PC-3 (cell line): ENCODE measurements around the gene LRP1B. TPM values are rescaled to one million over a fixed set of nuclear protein-coding genes. Genes with fewer than 3 reads are reported as not detected.

Experiments used
- ATAC-seq: fragments of 200-7000 bp; cut with Tn5 transposase; 2 replicates; pipeline ENCODE4 v1.9.1; 2020; ENCODE audit warnings: mild to moderate bottlenecking, moderate library complexity
- BruUV-seq: library from RNA; stranded (reverse); fragments of 400-500 nt; replicated peaks from 2 replicates; lab custom pipeline; 2021; lab: Mats Ljungman, UMichigan
- CTCF ChIA-PET: fragments of 300-600 bp; sonication (Branson Sonifier 250); formaldehyde crosslinking; loops from one replicate; lab custom pipeline; 2022; ENCODE audit warnings: antibody characterized with exemption; lab: Charles Lee
- POLR2A ChIA-PET: fragments of 300-600 bp; sonication (Branson Sonifier 250); formaldehyde crosslinking; loops from one replicate; lab custom pipeline; 2022; ENCODE audit warnings: antibody characterized with exemption; ENCODE audit not compliant: unreplicated experiment; lab: Charles Lee
- DNase-seq: peaks from one replicate; pipeline ENCODE4 v3.0.0-alpha.2; 2015
- H2AFZ ChIP-seq: fragments of 300-600 bp; sonication (generic); 2 replicates; pipeline ENCODE4 v1.6.0; 2016; ENCODE audit warnings: antibody characterized with exemption, low read length
- H3F3A ChIP-seq: fragments of 300-600 bp; sonication (generic); one replicate; pipeline ENCODE4 v1.6.0; 2017; ENCODE audit warnings: antibody characterized with exemption, low read length, control low read depth, mild to moderate bottlenecking; ENCODE audit not compliant: unreplicated experiment
- H3K27ac ChIP-seq: fragments of 300-600 bp; sonication (generic); 2 replicates; pipeline ENCODE4 v1.5.1; 2016; ENCODE audit warnings: mild to moderate bottlenecking, low read length
- H3K27me3 ChIP-seq: fragments of 300-600 bp; sonication (generic); 2 replicates; pipeline ENCODE4 v1.6.1; 2016; ENCODE audit warnings: low read length, mixed read lengths
- H3K36me3 ChIP-seq: fragments of 300-600 bp; sonication (generic); 2 replicates; pipeline ENCODE4 v1.6.1; 2016; ENCODE audit warnings: low read depth, mixed run types, low read length, mixed read lengths
- H3K4me1 ChIP-seq: fragments of 300-600 bp; sonication (generic); 2 replicates; pipeline ENCODE4 v1.5.1; 2016; ENCODE audit warnings: low read length; ENCODE audit not compliant: insufficient read depth
- H3K4me2 ChIP-seq: fragments of 300-600 bp; sonication (generic); 2 replicates; pipeline ENCODE4 v1.6.0; 2016; ENCODE audit warnings: low read length
- H3K4me3 ChIP-seq: fragments of 300-600 bp; sonication (generic); 2 replicates; pipeline ENCODE4 v1.5.1; 2016; ENCODE audit warnings: mild to moderate bottlenecking, low read length, mixed read lengths
- H3K79me2 ChIP-seq: fragments of 300-600 bp; sonication (generic); 2 replicates; pipeline ENCODE4 v1.6.1; 2017; ENCODE audit warnings: low read length, mixed read lengths
- H3K9ac ChIP-seq: fragments of 300-600 bp; sonication (generic); 2 replicates; pipeline ENCODE4 v1.6.0; 2016; ENCODE audit warnings: mild to moderate bottlenecking, low read length
- H3K9me2 ChIP-seq: fragments of 300-600 bp; sonication (generic); replicated peaks from 2 replicates; pipeline ENCODE4 v1.6.1; 2016; ENCODE audit warnings: mixed run types, low read length, mixed read lengths
- H3K9me3 ChIP-seq: fragments of 300-600 bp; sonication (generic); 2 replicates; pipeline ENCODE4 v1.6.1; 2016; ENCODE audit warnings: low read length, mixed read lengths
- H4K20me1 ChIP-seq: fragments of 300-600 bp; sonication (generic); 2 replicates; pipeline ENCODE4 v1.6.1; 2016; ENCODE audit warnings: low read length, mixed read lengths
- CTCF ChIP-seq: fragments of 300-600 bp; sonication (generic); conservative IDR thresholded peaks from 2 replicates; pipeline ENCODE4 v1.5.1; 2017; ENCODE audit warnings: antibody characterized with exemption, low read depth, mild to moderate bottlenecking, low read length
- EZH2 ChIP-seq: fragments of 300-600 bp; sonication (generic); IDR thresholded peaks from one replicate; pipeline ENCODE4 v1.6.1; 2017; ENCODE audit warnings: antibody characterized with exemption, mild to moderate bottlenecking, low read length; ENCODE audit not compliant: unreplicated experiment
- EZH2phosphoT487 ChIP-seq: fragments of 300-600 bp; sonication (generic); IDR thresholded peaks from 2 replicates; pipeline ENCODE4 v1.6.1; 2018; ENCODE audit warnings: mild to moderate bottlenecking, antibody characterized with exemption, low read length, borderline replicate concordance
- intact Hi-C: fragments of 100-400 bp; cut with micrococcal nuclease; formaldehyde crosslinking; loops from 2 replicates; pipeline ENCODE4 v1.9.0; 2023
- total RNA-seq: library from RNA; depleted of rRNA; stranded (reverse); fragments of >200 nt; gene quantifications from 2 replicates; pipeline ENCODE4 v1.2.3, GENCODE V29; 2014

Gene LRP1B
- total RNA-seq, 1 experiment from 2014 or later, result 0.04 TPM

GRCh38 chr2:140473851-140474250, 1657.0 kb downstream of the LRP1B start:
- Histone ChIP-seq H3K27ac (no peak overlapping the region), H3K79me2 (no peaks in the 10 kb centered on the region), H2AFZ (no peak overlapping the region), H3K9me3 (no peaks in the 10 kb centered on the region), H3K27me3 (no peaks in the 10 kb centered on the region), H3K4me2 (no peak overlapping the region), H3F3A (no peaks in the 10 kb centered on the region), H3K4me3 (no peak overlapping the region), H3K4me1 (no peaks in the 10 kb centered on the region), H3K9ac (no peak overlapping the region), H3K9me2 (no peaks in the 10 kb centered on the region), H4K20me1 (no peaks in the 10 kb centered on the region), H3K36me3 (no peaks in the 10 kb centered on the region)
- ChIA-PET CTCF (no interaction called here), POLR2A (no interaction called here)
- ATAC-seq (0 out of 2 replicates have a peak, but pooled peaks have one; percentile 29), DNase-seq (no peak)
- intact Hi-C loops, result no loop called here
- TF ChIP-seq EZH2 (no peak), EZH2phosphoT487 (no peak), CTCF (no peak)
- BruUV-seq, result no TSS peak

DNA sequence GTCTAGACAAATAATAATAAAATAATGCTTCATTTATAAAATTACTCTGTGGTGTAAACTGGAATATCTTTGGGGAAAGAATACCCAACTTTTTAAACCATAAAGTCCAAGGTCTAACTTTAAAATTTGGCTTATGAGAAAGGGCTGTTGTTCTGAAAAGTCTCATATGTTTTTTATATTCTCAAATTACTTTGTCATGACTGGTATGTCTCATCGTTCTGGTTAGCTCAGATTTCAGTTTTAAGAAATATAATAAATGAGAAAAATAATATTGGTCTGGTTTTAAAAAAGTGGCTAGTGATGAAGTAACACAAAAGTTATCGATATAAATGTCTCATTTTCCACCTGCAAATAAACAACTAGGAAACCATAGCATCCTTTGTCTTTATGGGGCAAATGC, 1658.1 kb downstream of the LRP1B start:
- DNase-seq (no peak), ATAC-seq (peak; percentile 48; the same call in 1 of the 2 replicates)
- Histone ChIP-seq H3K27ac (no peak overlapping the region), H3K9me3 (no peaks in the 10 kb centered on the region), H3K4me2 (no peak overlapping the region), H3K4me3 (no peak overlapping the region), H3F3A (no peaks in the 10 kb centered on the region), H2AFZ (no peak overlapping the region), H3K9me2 (no peaks in the 10 kb centered on the region), H3K27me3 (no peaks in the 10 kb centered on the region), H3K4me1 (no peaks in the 10 kb centered on the region), H3K36me3 (no peaks in the 10 kb centered on the region), H3K9ac (no peak overlapping the region), H3K79me2 (no peaks in the 10 kb centered on the region), H4K20me1 (no peaks in the 10 kb centered on the region)
- CTCF ChIA-PET, result no interaction called here
- TF ChIP-seq CTCF, result no peak
- TF ChIP-seq EZH2phosphoT487, result no peak
- TF ChIP-seq EZH2, result no peak
- POLR2A ChIA-PET, result interaction anchor here (0.6 kb wide), 1 partner anchor 1163 kb away, joined by 3 read pairs; no protein-coding TSS in a partner anchor
- intact Hi-C loops, result no loop called here
- BruUV-seq, result no TSS peak

DNA sequence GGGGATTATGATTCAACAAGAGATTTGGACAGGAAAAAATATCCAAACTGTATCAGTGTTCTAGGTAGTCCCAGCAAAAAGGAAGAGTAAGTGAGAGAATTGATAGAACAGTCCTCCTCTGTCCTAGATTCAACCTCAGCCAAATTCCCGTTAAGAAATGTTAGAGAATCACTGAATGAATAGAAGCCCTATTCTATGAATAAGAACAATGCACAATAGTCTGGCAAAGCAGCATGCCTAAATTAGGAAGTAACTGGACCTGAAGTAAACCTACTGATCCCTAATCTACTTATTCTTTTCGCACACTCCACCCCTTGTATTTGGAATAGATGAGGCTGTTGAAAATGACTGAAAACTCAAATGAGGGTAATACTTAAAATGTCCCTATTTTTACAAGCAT, 1665.5 kb downstream of the LRP1B start:
- Histone ChIP-seq H3K4me2 (no peak overlapping the region), H3K27ac (no peak overlapping the region), H3K36me3 (no peaks in the 10 kb centered on the region), H2AFZ (no peak overlapping the region), H3F3A (no peaks in the 10 kb centered on the region), H3K4me3 (no peak overlapping the region), H3K9me2 (no peaks in the 10 kb centered on the region), H3K27me3 (no peaks in the 10 kb centered on the region), H3K4me1 (no peaks in the 10 kb centered on the region), H4K20me1 (no peaks in the 10 kb centered on the region), H3K9ac (no peak overlapping the region), H3K9me3 (no peaks in the 10 kb centered on the region), H3K79me2 (no peaks in the 10 kb centered on the region)
- intact Hi-C loops, result no loop called here
- no TSS peak for BruUV-seq
- TF ChIP-seq EZH2phosphoT487, result no peak
- TF ChIP-seq CTCF, result no peak
- no peak for TF ChIP-seq EZH2
- no peak for ATAC-seq
- CTCF ChIA-PET, result no interaction called here
- POLR2A ChIA-PET, result no interaction called here
- DNase-seq, result no peak
